Liver (tissue), 3 donors: Measurements from ENCODE around the gene GOT2.
"Not testable (repeated sequence)": the region's sequence is repeated elsewhere in the genome, so short reads cannot be mapped to it uniquely, and the experiment has no call there.

Experiments
- CTCF ChIP-seq: fragments of 150-350 bp; IDR thresholded peaks from 2 replicates; pipeline ENCODE4 v1.5.1; 2017; ENCODE audit warnings: improper control_type of control experiment, low read depth, low read length; ENCODE audit not compliant: missing input control
- EGR1 ChIP-seq, 2 donors: IDR thresholded peaks; 2 replicates each; pipeline ENCODE4 v1.6.1; 2016 to 2018; ENCODE audit warnings: antibody characterized with exemption in 2 of 2, low read depth in 2 of 2
- GABPA ChIP-seq, 2 donors: IDR thresholded peaks in 1 of 2; conservative IDR thresholded peaks in 1 of 2; 2 replicates each; pipeline ENCODE4 v1.6.1; 2016; ENCODE audit warnings: antibody characterized with exemption in 2 of 2, mild to moderate bottlenecking in 1 of 2, moderate library complexity in 1 of 2
- JUND ChIP-seq, 2 donors: IDR thresholded peaks; 2 replicates each; pipeline ENCODE4 v1.6.1; 2016; ENCODE audit warnings: antibody characterized with exemption in 2 of 2
- MAX ChIP-seq: IDR thresholded peaks from 2 replicates; pipeline ENCODE4 v1.6.1; 2016; ENCODE audit warnings: antibody characterized with exemption
- RAD21 ChIP-seq, 2 donors: IDR thresholded peaks; 2 replicates each; pipeline ENCODE4 v1.6.1; 2016; ENCODE audit warnings: antibody characterized with exemption in 2 of 2, mild to moderate bottlenecking in 2 of 2
- SP1 ChIP-seq: IDR thresholded peaks from 2 replicates; pipeline ENCODE4 v1.6.1; 2018; ENCODE audit warnings: antibody characterized with exemption, mild to moderate bottlenecking
- TAF1 ChIP-seq: conservative IDR thresholded peaks from 2 replicates; pipeline ENCODE4 v1.6.1; 2016; ENCODE audit warnings: antibody characterized with exemption, mild to moderate bottlenecking
- YY1 ChIP-seq: IDR thresholded peaks from 2 replicates; pipeline ENCODE4 v1.6.1; 2016; ENCODE audit warnings: antibody characterized with exemption, mild to moderate bottlenecking
- TF ChIP-seq, protein P1 (sequence below): IDR thresholded peaks from 2 replicates; pipeline ENCODE4 v1.6.1; 2016; ENCODE audit warnings: antibody characterized with exemption, mild to moderate bottlenecking
- donor health status: healthy.
- donor health status: healthy.

- TF ChIP-seq CTCF; JUND (IDR thresholded peaks at IDR 0.05); TAF1; EGR1 (IDR thresholded peaks at IDR 0.05; ENCODE audit: low read depth in 2 of 2); SP1; MAX; GABPA (IDR thresholded peaks at IDR 0.05 in 1 of 2, conservative IDR thresholded peaks at IDR 0.05 in 1 of 2); YY1; RAD21 (IDR thresholded peaks at IDR 0.05): not testable (repeated sequence)
- TF ChIP-seq, protein P1, sequence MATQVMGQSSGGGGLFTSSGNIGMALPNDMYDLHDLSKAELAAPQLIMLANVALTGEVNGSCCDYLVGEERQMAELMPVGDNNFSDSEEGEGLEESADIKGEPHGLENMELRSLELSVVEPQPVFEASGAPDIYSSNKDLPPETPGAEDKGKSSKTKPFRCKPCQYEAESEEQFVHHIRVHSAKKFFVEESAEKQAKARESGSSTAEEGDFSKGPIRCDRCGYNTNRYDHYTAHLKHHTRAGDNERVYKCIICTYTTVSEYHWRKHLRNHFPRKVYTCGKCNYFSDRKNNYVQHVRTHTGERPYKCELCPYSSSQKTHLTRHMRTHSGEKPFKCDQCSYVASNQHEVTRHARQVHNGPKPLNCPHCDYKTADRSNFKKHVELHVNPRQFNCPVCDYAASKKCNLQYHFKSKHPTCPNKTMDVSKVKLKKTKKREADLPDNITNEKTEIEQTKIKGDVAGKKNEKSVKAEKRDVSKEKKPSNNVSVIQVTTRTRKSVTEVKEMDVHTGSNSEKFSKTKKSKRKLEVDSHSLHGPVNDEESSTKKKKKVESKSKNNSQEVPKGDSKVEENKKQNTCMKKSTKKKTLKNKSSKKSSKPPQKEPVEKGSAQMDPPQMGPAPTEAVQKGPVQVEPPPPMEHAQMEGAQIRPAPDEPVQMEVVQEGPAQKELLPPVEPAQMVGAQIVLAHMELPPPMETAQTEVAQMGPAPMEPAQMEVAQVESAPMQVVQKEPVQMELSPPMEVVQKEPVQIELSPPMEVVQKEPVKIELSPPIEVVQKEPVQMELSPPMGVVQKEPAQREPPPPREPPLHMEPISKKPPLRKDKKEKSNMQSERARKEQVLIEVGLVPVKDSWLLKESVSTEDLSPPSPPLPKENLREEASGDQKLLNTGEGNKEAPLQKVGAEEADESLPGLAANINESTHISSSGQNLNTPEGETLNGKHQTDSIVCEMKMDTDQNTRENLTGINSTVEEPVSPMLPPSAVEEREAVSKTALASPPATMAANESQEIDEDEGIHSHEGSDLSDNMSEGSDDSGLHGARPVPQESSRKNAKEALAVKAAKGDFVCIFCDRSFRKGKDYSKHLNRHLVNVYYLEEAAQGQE = not testable (repeated sequence)
Measured at GRCh38 chr16:58736341-58736740, 2.2 kb upstream of the GOT2 start.
